Activated CD8-positive, alpha-beta memory T cell treated with anti-CD3 and anti-CD28 coated beads for 36 hours (primary cell): ENCODE measurements around the gene LMF2. TPM values are rescaled to one million over a fixed set of nuclear protein-coding genes. Genes with fewer than 3 reads are reported as not detected.

Source experiments
- CTCF ChIA-PET: fragments of 350-600 bp; sonication (Branson Sonifier 250); formaldehyde crosslinking; loops from one replicate; lab custom pipeline; 2021; ENCODE audit warnings: antibody characterized with exemption; lab: Charles Lee
- POLR2A ChIA-PET: fragments of 350-600 bp; sonication (Branson Sonifier 250); formaldehyde crosslinking; loops from one replicate; lab custom pipeline; 2021; ENCODE audit warnings: antibody characterized with exemption; lab: Charles Lee
- total RNA-seq, 2 experiments: library from RNA; stranded (reverse); gene quantifications; one replicate each; pipeline ENCODE4 v1.2.3, GENCODE V29; 2021

The LMF2 gene
- total RNA-seq, 2 experiments from 2014 or later, result 78.2 to 78.4 TPM

DNA sequence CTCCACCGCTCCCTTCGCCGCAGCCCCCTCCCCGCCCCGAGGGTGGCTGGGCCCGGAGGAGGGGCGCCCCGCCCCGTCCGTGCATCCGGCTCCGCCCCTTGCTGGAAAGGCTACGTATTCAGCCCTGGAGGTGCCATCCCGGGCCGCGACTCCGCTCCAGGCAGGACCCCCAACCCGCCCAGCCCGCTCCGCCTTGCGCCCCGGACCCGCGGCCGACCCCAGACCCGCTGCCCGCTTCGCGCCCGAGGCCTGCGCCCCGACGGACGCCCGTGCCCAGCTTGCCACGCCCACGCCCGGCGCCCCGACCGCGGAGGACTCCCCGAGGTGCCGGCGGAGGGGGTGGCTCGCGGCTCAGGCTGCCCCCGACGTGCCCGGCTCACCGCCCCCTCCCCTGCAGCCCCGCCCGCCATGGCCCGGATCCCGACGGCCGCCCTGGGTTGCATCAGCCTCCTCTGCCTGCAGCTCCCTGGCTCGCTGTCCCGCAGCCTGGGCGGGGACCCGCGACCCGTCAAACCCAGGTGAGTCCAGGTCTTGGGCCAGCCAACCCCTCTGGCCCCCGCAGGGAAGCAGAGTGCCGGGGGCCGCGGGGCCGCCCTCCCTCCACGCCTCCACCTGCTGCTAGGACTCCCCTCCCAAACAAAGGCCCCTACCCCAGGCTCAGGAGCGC is 25.9 kb downstream of the LMF2 start, which contains the start of gene ADM2:
Gene ADM2, plus strand, starts transcription at position 104 of the 667 bp plus-strand sequence. Its CDS starts 305 bp downstream, at position 409.
- ChIA-PET POLR2A (interaction anchor here (0.6 to 0.7 kb wide), 2 partner anchors 26 to 31 kb away, joined by 3 read pairs; partner anchors contain the start of genes LMF2 and NCAPH2), CTCF (interaction anchor here (1.0 to 1.8 kb wide), 2 partner anchors 9 to 17 kb away, joined by 3 to 7 read pairs; no protein-coding TSS in a partner anchor)

DNA sequence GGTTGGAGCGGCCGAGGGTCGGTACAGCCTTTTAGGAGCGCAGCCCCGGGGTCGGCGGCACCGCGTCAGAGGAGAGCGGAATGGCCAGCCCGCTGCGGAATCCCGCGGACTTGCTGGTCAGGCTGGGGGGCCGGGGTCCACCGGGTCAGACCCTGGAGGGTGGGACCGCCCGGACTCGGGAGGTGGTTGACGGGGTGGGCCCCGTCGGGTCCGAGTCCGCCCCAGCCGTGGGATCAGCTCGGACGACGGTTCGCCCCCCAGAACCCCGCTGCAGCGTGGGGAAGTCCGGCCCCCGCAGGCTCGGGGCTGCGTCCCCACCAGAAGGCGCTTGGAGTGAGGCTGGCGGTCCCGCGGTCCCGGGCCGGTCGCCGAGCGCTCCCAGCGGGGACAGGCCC is 26.5 kb downstream of the LMF2 start:
- POLR2A ChIA-PET, result interaction anchor here (0.6 to 0.9 kb wide), 3 partner anchors 27 to 36 kb away, joined by 3 read pairs; partner anchors contain the start of genes LMF2 and NCAPH2
- CTCF ChIA-PET, result interaction anchor here (1.0 kb wide), 1 partner anchor 17 kb away, joined by 3 read pairs; no protein-coding TSS in a partner anchor

DNA sequence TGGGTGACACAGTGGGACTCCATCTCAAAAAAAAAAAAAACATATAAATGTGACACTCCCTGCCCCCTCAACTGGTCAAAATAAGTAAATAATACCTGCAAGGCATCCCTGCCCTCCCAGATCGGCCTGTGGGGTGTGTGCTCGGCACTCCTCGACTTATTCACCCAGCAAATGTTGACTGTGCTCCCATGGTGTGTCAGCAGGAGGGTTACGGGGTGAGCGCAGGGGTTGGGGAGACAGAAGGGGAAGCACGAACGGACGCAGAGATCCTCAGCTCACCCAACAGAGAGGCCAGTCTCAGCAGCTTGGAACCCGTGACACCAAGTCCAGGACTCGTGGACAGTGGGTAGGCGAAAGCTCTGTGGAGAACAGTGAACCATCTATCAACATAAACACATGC is 27.8 kb downstream of the LMF2 start:
- ChIA-PET POLR2A (interaction anchor here (1.0 kb wide), 1 partner anchor 10 kb away, joined by 3 read pairs; no protein-coding TSS in a partner anchor), CTCF (interaction anchor here (0.6 kb wide), 1 partner anchor 13 kb away, joined by 4 read pairs; no protein-coding TSS in a partner anchor)

DNA sequence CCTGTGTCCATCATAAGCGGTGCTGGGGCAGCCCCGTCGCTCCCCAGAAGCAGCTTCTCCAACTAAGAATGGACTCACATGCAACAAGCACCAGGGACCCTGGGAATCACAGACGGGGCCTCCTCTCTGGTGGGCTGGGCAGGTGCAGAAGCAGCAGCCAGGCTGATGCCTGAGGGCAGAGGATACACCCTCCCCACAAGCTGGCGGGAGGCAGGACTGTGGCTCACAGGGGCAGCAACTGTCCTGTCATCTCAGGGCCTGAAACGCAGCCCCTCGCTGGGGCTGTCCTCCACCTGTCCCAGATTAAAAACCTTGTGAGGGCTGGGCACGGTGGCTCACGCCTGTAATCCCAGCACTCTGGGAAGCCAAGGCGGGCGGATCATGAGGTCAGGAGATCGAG is 29.6 kb downstream of the LMF2 start:
- POLR2A ChIA-PET, result no interaction called here
- CTCF ChIA-PET, result no interaction called here

DNA sequence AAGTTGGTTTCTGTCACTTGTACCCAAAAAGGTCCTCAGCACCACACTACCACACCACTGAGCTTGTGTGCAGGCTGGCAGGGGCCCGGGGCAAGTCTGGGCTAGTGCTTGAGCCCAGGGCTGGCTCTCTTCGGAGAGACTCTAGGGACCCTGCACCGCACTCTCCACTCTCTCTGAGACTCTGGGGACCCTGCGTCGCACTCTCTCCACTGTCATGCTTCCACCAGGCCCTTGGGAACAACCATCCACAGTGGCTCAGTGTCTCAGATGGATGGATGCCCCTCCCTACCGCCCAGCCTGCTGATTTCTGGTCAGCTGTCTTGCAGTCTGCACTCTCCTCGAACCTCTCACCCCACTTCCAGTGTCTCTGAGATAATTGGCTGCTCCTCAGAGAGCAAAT is 30.6 kb downstream of the LMF2 start:
- CTCF ChIA-PET, result no interaction called here
- POLR2A ChIA-PET, result no interaction called here

DNA sequence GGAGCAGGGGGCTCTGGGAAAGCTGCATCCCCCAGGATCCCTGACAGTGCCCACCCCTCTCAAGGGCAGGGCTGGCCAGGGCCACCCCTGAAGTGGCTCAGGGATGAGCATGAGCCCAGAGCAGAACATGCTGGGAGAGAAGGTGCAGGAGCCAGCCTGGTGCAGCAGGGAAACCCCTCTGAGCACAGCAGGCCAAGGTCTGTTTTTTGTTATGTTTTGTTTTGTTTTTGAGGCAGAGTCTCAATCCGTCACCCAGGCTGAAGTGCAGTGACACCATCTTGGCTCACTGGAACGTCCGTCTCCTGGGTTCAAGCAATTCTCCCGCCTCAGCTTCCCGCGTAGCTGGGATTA is 31.9 kb downstream of the LMF2 start:
- POLR2A ChIA-PET, result no interaction called here
- CTCF ChIA-PET, result no interaction called here

DNA sequence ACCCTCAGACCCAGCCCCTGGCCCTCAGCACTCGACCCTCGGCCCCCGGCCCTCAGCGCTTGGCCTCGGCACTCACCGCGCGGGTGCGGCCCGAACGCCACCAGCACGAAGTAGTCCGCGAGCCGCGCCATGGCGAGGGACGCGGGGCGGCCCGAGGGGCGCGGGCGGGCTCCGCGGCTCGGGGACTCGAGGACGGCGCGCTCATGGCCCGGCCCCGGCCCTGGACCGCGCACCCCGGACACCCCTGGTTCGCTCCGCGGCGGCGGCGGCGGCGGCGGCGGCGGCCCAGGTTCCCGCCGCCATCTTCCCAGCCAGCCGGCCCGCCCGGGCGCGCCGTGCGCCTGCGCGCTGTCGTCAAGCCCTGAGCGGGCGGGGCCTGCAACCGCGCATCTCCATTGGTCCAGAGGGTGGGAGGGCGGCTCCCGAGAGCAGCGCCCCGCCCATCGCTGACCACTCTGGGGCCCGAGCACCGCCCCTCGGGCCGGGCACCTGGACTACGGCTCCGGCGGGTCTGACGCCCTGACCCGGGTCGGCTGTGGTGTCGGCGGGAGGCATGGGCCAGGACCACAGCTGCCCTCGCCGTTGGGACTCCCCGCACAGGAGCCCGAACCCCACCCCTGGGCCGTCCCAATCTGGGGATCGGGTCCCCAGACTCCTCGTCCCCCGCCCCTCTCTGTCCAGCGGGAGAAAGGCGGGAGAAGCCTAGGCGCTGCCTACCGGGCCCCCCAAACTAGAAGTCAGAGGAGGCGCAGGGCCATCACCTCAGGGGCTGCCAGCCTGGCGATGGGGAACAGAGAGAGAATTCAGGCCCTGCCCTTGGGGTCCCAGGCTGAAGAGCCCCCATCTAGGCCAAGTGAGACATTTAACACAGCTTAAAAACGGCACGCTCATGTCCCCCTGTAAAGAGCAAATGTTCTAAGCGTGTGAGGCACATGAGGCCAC is 32.5 kb downstream of the LMF2 start, which contains the start of gene SBF1:
Gene SBF1, minus strand, starts transcription at position 326 of the 942 bp plus-strand sequence. Its CDS starts 195 bp downstream, at position 131.
- ChIA-PET POLR2A (interaction anchor here (0.5 kb wide), 1 partner anchor 96 kb away, joined by 4 read pairs; no protein-coding TSS in a partner anchor), CTCF (no interaction called here)

DNA sequence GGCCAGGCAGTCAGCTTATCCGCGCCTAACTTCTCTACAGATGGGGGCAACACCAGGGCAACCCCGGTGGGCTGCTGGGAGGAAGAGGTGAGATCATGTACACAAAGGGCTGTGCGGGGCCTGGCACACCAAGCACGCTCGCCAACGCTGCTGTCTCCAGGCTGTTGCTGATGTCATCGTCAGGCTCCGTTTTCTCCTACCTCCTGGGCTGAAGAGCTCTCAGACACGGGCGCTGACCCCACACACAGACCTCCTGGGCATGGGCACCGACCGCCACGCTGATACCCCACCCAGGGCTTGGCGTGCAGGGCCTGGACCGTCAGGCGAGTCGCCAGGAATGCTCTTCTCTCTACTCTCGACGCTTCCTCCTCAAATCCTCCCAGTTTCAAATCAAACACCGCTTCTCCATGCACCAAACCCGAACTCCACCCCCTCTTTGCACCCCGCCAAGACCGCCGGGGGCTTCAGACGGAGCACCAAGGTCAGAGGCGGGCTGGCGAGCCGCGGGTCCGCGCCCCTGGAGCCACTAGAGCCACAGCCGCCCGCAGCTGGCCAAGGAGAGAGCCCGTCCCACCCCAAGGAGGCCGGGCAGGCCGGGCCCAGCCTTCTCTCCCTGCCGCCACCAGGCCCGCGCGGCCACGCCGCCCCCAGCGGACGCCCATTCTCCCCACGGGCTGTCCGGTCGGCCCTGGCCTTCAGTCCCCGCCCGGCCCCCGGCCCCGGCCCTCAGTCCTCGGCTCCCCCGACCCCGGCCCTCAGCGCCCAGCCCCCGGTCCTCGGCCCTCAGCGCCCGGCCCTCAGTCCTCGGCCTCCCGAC is 33.4 kb downstream of the LMF2 start:
- ChIA-PET POLR2A (interaction anchor here (0.5 to 1.1 kb wide), 3 partner anchors 34 to 95 kb away, joined by 3 to 5 read pairs (median 4); partner anchors contain the start of genes LMF2, NCAPH2 and SCO2), CTCF (interaction anchor here (0.7 to 2.7 kb wide), 8 partner anchors 15 to 198 kb away, joined by 3 to 12 read pairs (median 4); no protein-coding TSS in a partner anchor)

DNA sequence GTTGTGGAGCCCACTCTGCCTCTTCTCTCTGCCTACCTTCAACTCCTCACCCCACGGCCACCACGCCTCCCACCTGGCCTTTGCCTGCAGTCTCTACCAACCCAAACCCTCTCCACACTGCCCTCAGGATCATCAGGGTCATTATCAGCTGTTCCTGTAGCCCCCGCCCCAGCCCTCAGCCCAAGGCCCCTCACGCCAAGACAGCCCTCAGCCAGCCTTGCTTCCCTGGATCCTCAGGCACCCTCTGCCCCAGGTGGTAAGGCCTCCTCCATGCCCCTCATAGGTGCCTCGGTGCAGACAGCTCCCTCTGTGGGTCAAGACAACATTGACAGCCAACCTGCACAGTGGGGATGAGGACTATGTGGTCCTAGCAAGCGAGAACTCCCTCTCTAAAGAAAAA is 34.4 kb downstream of the LMF2 start:
- CTCF ChIA-PET, result interaction anchor here (0.5 to 2.7 kb wide), 8 partner anchors 9 to 94 kb away, joined by 3 to 12 read pairs (median 6); no protein-coding TSS in a partner anchor
- POLR2A ChIA-PET, result interaction anchor here (0.6 to 1.1 kb wide), 3 partner anchors 40 to 124 kb away, joined by 4 to 6 read pairs (median 5); partner anchors contain the start of gene SCO2

DNA sequence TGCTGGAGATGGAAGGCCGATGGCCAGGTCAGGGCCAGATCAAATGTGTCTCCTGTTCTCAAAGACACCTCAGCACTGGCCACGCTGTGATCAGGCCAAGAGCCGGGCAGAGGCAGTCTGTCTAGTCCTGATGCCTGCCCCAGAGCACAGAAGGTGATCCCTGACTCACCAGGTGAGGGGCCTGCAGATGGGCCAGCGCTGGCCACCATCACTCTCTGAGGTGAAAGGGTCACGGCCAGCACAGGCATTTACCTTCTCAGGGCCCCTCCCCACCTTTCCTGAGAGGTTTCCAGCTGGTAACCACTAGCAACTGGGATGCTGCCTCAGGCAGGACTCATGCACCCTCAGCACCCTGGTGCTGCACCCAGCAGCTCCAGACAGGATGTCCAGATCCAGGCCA is 35.5 kb downstream of the LMF2 start:
- ChIA-PET POLR2A (no interaction called here), CTCF (interaction anchor here (2.4 to 2.7 kb wide), 2 partner anchors 16 to 19 kb away, joined by 8 to 12 read pairs; no protein-coding TSS in a partner anchor)

DNA sequence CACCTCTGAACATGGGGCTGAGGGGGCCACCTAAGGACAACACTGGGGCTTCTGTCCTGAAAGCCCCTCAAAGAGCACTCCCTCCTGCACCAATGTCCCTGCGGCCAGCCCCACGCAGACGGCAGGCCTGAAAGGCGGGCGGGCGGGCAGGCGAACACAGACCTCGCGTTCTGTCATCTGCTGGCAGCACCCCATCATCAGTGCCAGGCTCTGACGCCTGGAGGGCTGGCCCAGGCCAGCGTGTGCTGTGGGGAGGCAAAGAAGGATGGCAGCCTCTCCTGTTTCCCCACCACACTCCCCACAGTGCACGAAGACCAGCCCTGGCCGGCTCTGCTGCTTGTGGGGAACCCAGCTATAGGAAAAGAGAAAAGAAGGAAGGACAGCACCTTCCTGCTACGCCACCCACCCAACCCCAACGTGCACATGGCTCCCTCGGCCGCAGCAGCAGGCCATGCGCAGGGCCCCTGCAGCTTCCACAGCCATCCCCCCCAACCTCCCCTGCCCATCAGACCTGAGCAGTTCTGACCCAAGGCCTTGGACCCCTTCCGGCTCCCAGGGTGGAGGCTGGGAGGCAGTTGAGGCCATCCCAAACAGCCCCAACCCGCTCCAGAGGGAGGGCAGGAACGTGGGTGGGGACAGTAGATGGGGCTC is 36.2 kb downstream of the LMF2 start:
- CTCF ChIA-PET, result interaction anchor here (1.5 to 2.7 kb wide), 4 partner anchors 15 to 150 kb away, joined by 3 to 12 read pairs (median 6); no protein-coding TSS in a partner anchor
- POLR2A ChIA-PET, result interaction anchor here (1.4 to 2.2 kb wide), 2 partner anchors 37 to 55 kb away, joined by 3 to 9 read pairs; no protein-coding TSS in a partner anchor

DNA sequence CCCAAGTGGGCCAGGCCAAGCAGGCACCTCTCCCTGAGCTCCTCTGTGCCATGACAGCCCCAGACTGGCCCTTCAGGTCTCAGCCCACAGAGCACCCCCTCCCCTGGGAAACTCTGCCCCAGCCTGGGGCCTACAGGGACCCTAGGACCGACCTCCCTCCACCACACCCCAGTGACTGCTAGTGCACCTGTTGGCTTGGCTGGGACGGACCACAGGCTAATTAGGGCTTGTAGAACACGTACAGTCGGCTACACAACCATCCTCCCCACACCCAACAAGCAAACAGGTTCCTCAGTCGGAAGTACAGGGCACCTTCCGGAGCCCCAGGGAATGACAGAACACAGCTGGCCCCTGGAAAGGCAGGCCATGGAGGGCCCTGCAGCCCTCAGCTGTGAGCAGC is 37.0 kb downstream of the LMF2 start:
- ChIA-PET POLR2A (interaction anchor here (0.5 to 2.2 kb wide), 7 partner anchors 10 to 122 kb away, joined by 3 to 11 read pairs (median 3); partner anchors contain the start of genes LMF2 and NCAPH2), CTCF (interaction anchor here (0.7 to 1.5 kb wide), 7 partner anchors 8 to 150 kb away, joined by 3 to 5 read pairs (median 3); partner anchors contain the start of genes LMF2 and SCO2)

DNA sequence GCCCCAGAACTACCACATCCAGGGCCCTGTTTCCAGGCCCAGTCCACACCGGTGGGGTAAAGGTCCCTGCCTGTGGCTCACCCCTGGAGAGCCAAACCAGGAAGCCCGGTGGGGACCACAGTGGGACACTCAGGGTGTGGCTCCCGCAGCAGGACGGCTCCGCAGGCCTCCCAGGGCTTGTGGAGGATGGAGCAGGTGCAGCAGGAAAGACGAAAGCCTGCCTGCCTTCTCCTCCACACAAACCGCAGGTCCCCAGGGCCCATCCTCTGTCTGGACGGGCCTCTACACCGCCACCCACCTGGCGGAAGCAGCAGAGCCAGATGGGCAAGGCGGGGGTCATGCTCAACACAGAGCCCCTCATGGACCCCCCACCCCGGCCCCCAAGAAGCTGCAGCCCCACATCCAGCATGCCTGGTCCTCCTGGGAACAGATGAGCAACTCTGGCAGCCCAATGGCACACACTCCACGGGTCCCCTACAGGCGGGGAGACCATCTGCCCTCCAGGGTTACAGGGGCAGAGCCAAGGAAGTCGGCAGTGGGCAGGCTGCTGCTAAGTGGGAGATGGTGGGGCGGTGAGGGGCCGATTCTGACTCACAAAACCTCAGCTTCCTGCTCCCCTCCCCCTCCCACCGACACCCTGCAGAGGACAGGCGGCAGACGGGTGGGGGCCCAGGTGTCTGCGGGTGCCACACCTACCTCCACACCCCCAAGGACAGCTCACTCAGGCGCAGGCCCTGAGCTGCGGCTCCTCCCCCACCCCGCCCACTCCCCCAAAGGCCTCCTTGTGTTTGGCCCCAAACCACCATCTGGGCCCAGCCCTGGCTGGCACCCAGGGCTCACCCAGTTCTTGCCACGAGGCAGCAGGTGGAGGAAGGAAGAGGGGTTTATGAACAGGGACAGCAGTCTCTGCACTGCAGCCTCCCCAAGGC is 37.9 kb downstream of the LMF2 start:
- CTCF ChIA-PET, result interaction anchor here (0.7 to 1.5 kb wide), 10 partner anchors 9 to 225 kb away, joined by 3 to 5 read pairs (median 3); partner anchors contain the start of genes LMF2, SCO2 and TYMP
- POLR2A ChIA-PET, result interaction anchor here (0.5 to 2.2 kb wide), 8 partner anchors 11 to 56 kb away, joined by 3 to 9 read pairs (median 3); partner anchors contain the start of genes LMF2 and NCAPH2

DNA sequence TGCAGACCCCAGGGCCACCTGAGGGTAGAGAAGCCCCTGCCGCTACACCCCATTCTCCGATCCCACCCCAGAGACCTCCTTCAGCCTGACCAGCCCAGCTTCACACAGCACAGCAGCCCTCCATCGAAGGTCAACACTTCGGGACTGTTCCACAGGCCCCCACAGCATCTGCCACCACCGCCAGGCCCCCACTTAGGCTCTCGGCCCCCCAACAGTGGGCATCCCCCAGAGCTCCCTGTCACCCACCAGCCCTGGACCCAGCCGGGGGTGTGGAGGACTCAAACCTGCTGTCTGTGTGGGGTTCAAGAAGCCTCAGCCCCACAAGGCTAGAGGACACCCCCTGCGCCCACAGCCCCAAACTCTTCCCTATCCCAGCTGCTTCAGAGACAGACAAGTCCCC is 38.9 kb downstream of the LMF2 start:
- POLR2A ChIA-PET, result interaction anchor here (0.7 to 1.0 kb wide), 2 partner anchors 31 to 39 kb away, joined by 3 read pairs; partner anchors contain the start of genes LMF2 and NCAPH2
- CTCF ChIA-PET, result interaction anchor here (0.9 kb wide), 2 partner anchors 16 to 61 kb away, joined by 3 to 4 read pairs; partner anchors contain the start of gene TYMP

DNA sequence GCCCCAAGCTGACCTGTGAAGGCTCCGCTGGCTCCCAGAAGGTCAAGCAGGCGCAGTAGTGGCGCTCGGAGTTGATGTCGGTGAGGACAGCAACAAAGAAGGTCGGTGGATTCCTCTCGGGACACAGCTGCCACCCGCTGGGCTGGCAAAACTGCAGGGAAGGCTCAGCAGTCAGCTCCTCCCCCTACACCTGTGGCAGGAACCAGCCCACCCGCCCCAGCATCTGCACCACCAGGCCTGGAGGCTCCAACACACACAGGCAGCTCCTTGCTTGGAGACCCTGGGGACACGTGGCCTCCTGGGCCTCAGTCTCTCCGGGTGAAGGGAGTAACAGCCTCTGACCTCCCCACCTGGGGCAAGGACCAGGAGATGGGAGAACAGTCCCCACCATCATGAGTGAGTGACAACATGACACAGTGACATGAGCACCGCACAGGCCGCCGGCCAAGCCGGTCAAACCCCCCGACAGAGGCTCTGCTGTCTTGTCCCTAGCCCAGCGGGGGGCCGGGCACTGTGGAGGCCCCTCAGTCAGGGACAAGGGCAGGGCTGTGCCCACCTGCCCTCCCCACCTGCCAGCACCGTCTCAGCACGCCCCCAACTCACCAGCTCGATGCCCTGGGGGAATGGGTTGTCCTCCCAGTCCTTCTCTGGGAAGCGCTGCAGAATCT is 39.6 kb downstream of the LMF2 start:
- CTCF ChIA-PET, result interaction anchor here (0.7 kb wide), 1 partner anchor 23 kb away, joined by 4 read pairs; no protein-coding TSS in a partner anchor
- POLR2A ChIA-PET, result interaction anchor here (0.6 to 1.0 kb wide), 3 partner anchors 40 to 225 kb away, joined by 3 read pairs; partner anchors contain the start of genes LMF2, NCAPH2 and SCO2
